Measurements from ENCODE around the gene PTPRF.

DNA sequence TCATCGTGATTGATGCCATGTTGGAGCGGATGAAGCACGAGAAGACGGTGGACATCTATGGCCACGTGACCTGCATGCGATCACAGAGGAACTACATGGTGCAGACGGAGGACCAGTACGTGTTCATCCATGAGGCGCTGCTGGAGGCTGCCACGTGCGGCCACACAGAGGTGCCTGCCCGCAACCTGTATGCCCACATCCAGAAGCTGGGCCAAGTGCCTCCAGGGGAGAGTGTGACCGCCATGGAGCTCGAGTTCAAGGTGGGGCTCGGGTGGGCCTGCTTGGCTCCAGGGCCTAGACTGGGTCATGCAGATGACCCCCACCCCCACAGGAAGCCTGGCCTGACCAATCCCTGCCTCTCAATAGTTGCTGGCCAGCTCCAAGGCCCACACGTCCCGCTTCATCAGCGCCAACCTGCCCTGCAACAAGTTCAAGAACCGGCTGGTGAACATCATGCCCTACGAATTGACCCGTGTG lies 88.7 kb downstream of the PTPRF start:
- TF ChIP-seq GATA3 (IDR thresholded peaks at IDR 0.05; ENCODE audit: low read depth, low read length): no peak
- TF ChIP-seq GATA2 (IDR thresholded peaks at IDR 0.05; ENCODE audit: low read depth, low read length): no peak

Data from SH-SY5Y (cell line).